Hematopoietic multipotent progenitor cell treated with erythropoietin and hydrocortisone succinate and interleukin-3 and kit ligand, for 6 days (in vitro differentiated cells): ENCODE data around the gene DYSF.

Source experiments
- DNase-seq: peaks from one replicate; pipeline ENCODE4 v3.0.0-alpha.2; 2015

DYSF gene

GRCh38 chr2:71578767-71579342, 125.5 kb downstream of the DYSF start:
- DNase-seq, result no peak

GRCh38 chr2:71581026-71581425, 127.7 kb downstream of the DYSF start:
- DNase-seq, result no peak

- no peak for DNase-seq
Observed at GRCh38 chr2:71583876-71584275, 130.5 kb downstream of the DYSF start.

GRCh38 chr2:71586471-71586870, 133.1 kb downstream of the DYSF start:
- no peak for DNase-seq

- DNase-seq, result no peak
Observed at GRCh38 chr2:71587509-71588073, 134.2 kb downstream of the DYSF start.

GRCh38 chr2:71588497-71589170, 135.3 kb downstream of the DYSF start:
- no peak for DNase-seq

GRCh38 chr2:71589763-71590162, 136.4 kb downstream of the DYSF start:
- no peak for DNase-seq

GRCh38 chr2:71591044-71591443, 137.7 kb downstream of the DYSF start:
- no peak for DNase-seq

- DNase-seq, result no peak
Observed at GRCh38 chr2:71592181-71592711, 138.9 kb downstream of the DYSF start.

GRCh38 chr2:71595569-71595968, 142.2 kb downstream of the DYSF start:
- DNase-seq, result no peak

GRCh38 chr2:71596011-71596410, 142.7 kb downstream of the DYSF start:
- DNase-seq, result no peak

GRCh38 chr2:71597756-71598155, 144.4 kb downstream of the DYSF start:
- DNase-seq, result no peak

GRCh38 chr2:71598526-71598925, 145.2 kb downstream of the DYSF start:
- DNase-seq, result no peak

- DNase-seq, result no peak
Observed at GRCh38 chr2:71599038-71599437, 145.7 kb downstream of the DYSF start.

GRCh38 chr2:71599646-71600236, 146.4 kb downstream of the DYSF start:
- no peak for DNase-seq

GRCh38 chr2:71600555-71600954, 147.2 kb downstream of the DYSF start:
- DNase-seq, result no peak

- DNase-seq, result no peak
Observed at GRCh38 chr2:71601136-71602114, 148.1 kb downstream of the DYSF start.

GRCh38 chr2:71602115-71602495, 148.7 kb downstream of the DYSF start:
- DNase-seq, result no peak

- DNase-seq, result no peak
Observed at GRCh38 chr2:71602581-71602980, 149.2 kb downstream of the DYSF start.

- no peak for DNase-seq
Observed at GRCh38 chr2:71603311-71603811, 150.0 kb downstream of the DYSF start.

GRCh38 chr2:71603851-71604725, 150.7 kb downstream of the DYSF start:
- DNase-seq, result no peak

- no peak for DNase-seq
Observed at GRCh38 chr2:71604726-71605120, 151.4 kb downstream of the DYSF start.
